ENCODE results near the gene CPNE6. TPM values are rescaled to one million over a fixed set of nuclear protein-coding genes. Genes with fewer than 3 reads are reported as not detected.

Gene CPNE6
- total and polyA plus RNA-seq, 2 of the 13 experiments (the other 11 are each of a cell fraction or from before 2014, with no cell fraction given) = not detected

- TF ChIP-seq ZNF687 (CRISPR knock-in tag; IDR thresholded peaks at IDR 0.05) = no peak
- TF ChIP-seq ZNF333 (CRISPR knock-in tag; IDR thresholded peaks at IDR 0.05; ENCODE audit: borderline replicate concordance) = no peak
Measured at GRCh38 chr14:24093207-24093900, 22.0 kb downstream of the CPNE6 start (continued).

- peak within 1 kb of the TSS; percentile 86 to 98 (median 97) for H3K4me3 ChIP-seq (replicated peaks in 1 of 3; ENCODE audit: insufficient read depth in 1 of 3, low read depth in 2 of 3, low read length in 3 of 3)
- peak; percentile 62 for FAIRE-seq
- H3K79me2 ChIP-seq (ENCODE audit: insufficient read depth, low read length) = peaks cover 28% of the 10 kb centered on the region
- TSS peak; percentile 63 for BruUV-seq (replicated peaks)
- peak; percentile 99 for DNase-seq (ENCODE audit: low spot score)
- 0 out of 2 replicates have a peak, but pooled peaks cover 4% of the 10 kb centered on the region for H4K20me1 ChIP-seq (ENCODE audit: insufficient read depth, low read length)
- H3K27ac ChIP-seq (ENCODE audit: extremely low read length, insufficient read depth, low read length) = peak within 1 kb of the TSS; percentile 87
- under 1% methylated on average over 68 of the region's 68 CpGs for WGBS (ENCODE audit: low lambda C conversion rate)
- peak within 1 kb of the TSS; percentile 99 for H3K4me2 ChIP-seq (ENCODE audit: low read depth, low read length)
- intact Hi-C loops (cut with micrococcal nuclease; ENCODE audit: unreplicated experiment) = loop anchor here (1.0 to 5.0 kb wide), 4 partner anchors 67 to 482 kb away; partner anchors contain the start of gene IRF9
- H3K27me3 ChIP-seq (ENCODE audit: control insufficient read depth in 1 of 2, insufficient read depth in 2 of 2, low read length in 2 of 2) = peaks cover 0 to 6% of the 10 kb centered on the region in 2 experiments; a peak in 1 of 5 replicates
- in situ Hi-C loops (cut with HindIII; ENCODE audit: extremely low pct_ligation_motif_present, low pct_unique_long_range_greater_than_20kb) = loop anchor here (5.0 kb wide), 2 partner anchors 37 to 82 kb away; no protein-coding TSS in a partner anchor
- peaks cover 62% of the 10 kb centered on the region for H3K4me1 ChIP-seq (ENCODE audit: insufficient read depth, low read length)
- peak; percentile 86 for ATAC-seq
- POLR2A ChIA-PET = interaction anchor here (0.6 to 14.4 kb wide), 90 partner anchors 9 to 1505 kb away, joined by 3 to 627 read pairs (median 6); partner anchors contain the start of genes ACIN1, AJUBA, BCL2L2 and C14orf119
- peak within 1 kb of the TSS; percentile 99 for H3K9ac ChIP-seq (ENCODE audit: insufficient read depth, low read depth, low read length)
- CTCF ChIA-PET (ENCODE audit: low intra/inter-chr PET ratio, low total read pairs) = interaction anchor here (1.1 to 3.3 kb wide), 4 partner anchors 15 to 80 kb away, joined by 3 to 15 read pairs (median 8); no protein-coding TSS in a partner anchor
- H3K9me3 ChIP-seq (ENCODE audit: low read length) = no peaks in the 10 kb centered on the region
- peak within 1 kb of the TSS; percentile 21 for H2AFZ ChIP-seq (ENCODE audit: low read length)
- H3K36me3 ChIP-seq (replicated peaks in 1 of 2; ENCODE audit: control insufficient read depth in 1 of 2, insufficient read depth in 2 of 2, low read length in 2 of 2) = peaks cover 19 to 23% of the 10 kb centered on the region in 2 experiments
- peak; percentile 63; the same call in 1 of the 2 replicates for TF ChIP-seq HNF1A (IDR thresholded peaks at IDR 0.05; ENCODE audit: low read depth)
- TF ChIP-seq HNF1A (CRISPR knock-in tag; IDR thresholded peaks at IDR 0.05; ENCODE audit: borderline replicate concordance) = peak; percentile 71; the same call in 1 of the 2 replicates
- TF ChIP-seq AGO1 (IDR thresholded peaks at IDR 0.05; ENCODE audit: low read depth, low read length, poor library complexity, severe bottlenecking) = peak; percentile 78
- TF ChIP-seq RARG (CRISPR knock-in tag; IDR thresholded peaks at IDR 0.05; ENCODE audit: low read depth) = peak; percentile 17; the same call in 1 of the 2 replicates
- peak; percentile 93 for TF ChIP-seq KAT8 (CRISPR knock-in tag; IDR thresholded peaks at IDR 0.05)
- peak; percentile 95; the same call in 1 of the 2 replicates for TF ChIP-seq ZNF180 (CRISPR knock-in tag; IDR thresholded peaks at IDR 0.05; ENCODE audit: borderline replicate concordance, low read depth)
- peak; percentile 90 for TF ChIP-seq MED1 (CRISPR knock-in tag; IDR thresholded peaks at IDR 0.05)
- peak; percentile 87 for TF ChIP-seq MIER2 (CRISPR knock-in tag; IDR thresholded peaks at IDR 0.05)
Measured at GRCh38 chr14:24093901-24094840, 22.8 kb downstream of the CPNE6 start, which contains the start of gene PCK2. PCK2 (plus strand) TSS chr14:24094311; CDS start chr14:24094406, 95 bp downstream.

Data from HepG2 (cell line).